HG02970 (cell line): ENCODE measurements around the gene NSD2.

Source experiments
- ATAC-seq: cut with Tn5 transposase; IDR thresholded peaks from one replicate; pipeline ENCODE4 v1.9.1; 2021; ENCODE audit warnings: mild to moderate bottlenecking, moderate library complexity, moderate number of reproducible peaks; ENCODE audit not compliant: unreplicated experiment, low FRiP score

The NSD2 gene

GRCh38 chr4:1982124-1983052, 111.2 kb downstream of the NSD2 start:
- ATAC-seq: no peak

- no peak for ATAC-seq
Measured at GRCh38 chr4:1983053-1983845, 112.1 kb downstream of the NSD2 start.

- no peak for ATAC-seq
Measured at GRCh38 chr4:1983846-1984405, 112.7 kb downstream of the NSD2 start.

GRCh38 chr4:1984406-1985191, 113.4 kb downstream of the NSD2 start:
- no peak for ATAC-seq

GRCh38 chr4:1985294-1985693, 114.1 kb downstream of the NSD2 start:
- no peak for ATAC-seq

GRCh38 chr4:1985780-1986577, 114.8 kb downstream of the NSD2 start:
- ATAC-seq: no peak

GRCh38 chr4:1986578-1987210, 115.5 kb downstream of the NSD2 start:
- no peak for ATAC-seq

GRCh38 chr4:1987296-1987695, 116.1 kb downstream of the NSD2 start:
- no peak for ATAC-seq

- no peak for ATAC-seq
Measured at GRCh38 chr4:1987721-1988326, 116.6 kb downstream of the NSD2 start.

GRCh38 chr4:1988327-1988724, 117.1 kb downstream of the NSD2 start:
- ATAC-seq: no peak

- ATAC-seq: no peak
Measured at GRCh38 chr4:1989533-1990347, 118.5 kb downstream of the NSD2 start.

GRCh38 chr4:1990348-1990645, 119.1 kb downstream of the NSD2 start:
- no peak for ATAC-seq

- no peak for ATAC-seq
Measured at GRCh38 chr4:1990676-1991075, 119.5 kb downstream of the NSD2 start.

GRCh38 chr4:1991087-1991486, 119.9 kb downstream of the NSD2 start:
- ATAC-seq: no peak

GRCh38 chr4:1991596-1992434, 120.6 kb downstream of the NSD2 start:
- ATAC-seq: no peak

GRCh38 chr4:1992468-1993168, 121.4 kb downstream of the NSD2 start:
- no peak for ATAC-seq

GRCh38 chr4:1993169-1993516, 122.0 kb downstream of the NSD2 start:
- no peak for ATAC-seq
